B cell (primary cell): ENCODE measurements around the gene MYO16. TPM values are rescaled to one million over a fixed set of nuclear protein-coding genes. Genes with fewer than 3 reads are reported as not detected.

Experiments
- ATAC-seq: fragments of 200-7000 bp; cut with Tn5 transposase; one replicate; pipeline ENCODE4 v1.10.0; 2021; ENCODE audit warnings: low read depth, mild to moderate bottlenecking, moderate number of reproducible peaks, moderate library complexity
- CTCF ChIA-PET: fragments of 350-600 bp; sonication (Branson Sonifier 250); formaldehyde crosslinking; loops from one replicate; lab custom pipeline; 2021; ENCODE audit warnings: antibody characterized with exemption, inconsistent platforms; lab: Charles Lee
- POLR2A ChIA-PET: fragments of 350-600 bp; sonication (Branson Sonifier 250); formaldehyde crosslinking; loops from one replicate; lab custom pipeline; 2021; ENCODE audit warnings: antibody characterized with exemption; lab: Charles Lee
- DNase-seq: peaks from one replicate; pipeline ENCODE4 v3.0.0; 2013
- H2AFZ ChIP-seq: 2 replicates; pipeline ENCODE4 v1.6.1; 2012; ENCODE audit warnings: mild to moderate bottlenecking, low read depth, low read length; ENCODE audit not compliant: insufficient read depth, poor library complexity, severe bottlenecking
- H3K27ac ChIP-seq, 2 donors: 1 replicate in 1 of 2; 2 replicates in 1 of 2; pipeline ENCODE4 v1.5.1; 2012 to 2013; ENCODE audit warnings: low read length in 2 of 2, mild to moderate bottlenecking in 2 of 2, moderate library complexity in 1 of 2
- H3K27me3 ChIP-seq, 4 experiments: fragments of 200-600 bp in 1 of 4; sonication (generic) in 1 of 4; replicated peaks in 1 of 4; 1 replicate in 2 of 4; 2 replicates in 2 of 4; pipeline versions ENCODE4 v1.6.1 to v1.7.0; 2013 to 2016; ENCODE audit warnings: low read length in 3 of 4, mild to moderate bottlenecking in 2 of 4, mixed read lengths in 1 of 4, moderate library complexity in 1 of 4; ENCODE audit not compliant: insufficient read depth in 4 of 4, control insufficient read depth in 3 of 4; ENCODE audit errors: control extremely low read depth in 1 of 4
- H3K36me3 ChIP-seq, 2 experiments: replicated peaks in 1 of 2; 1 replicate in 1 of 2; 2 replicates in 1 of 2; pipeline versions ENCODE4 v1.6.1 to v1.7.1; 2013; ENCODE audit warnings: low read length in 1 of 2; ENCODE audit not compliant: insufficient read depth in 2 of 2, control insufficient read depth in 1 of 2; ENCODE audit errors: control extremely low read depth in 1 of 2, extremely low read depth in 1 of 2
- H3K4me1 ChIP-seq, 2 donors: fragments of 200-600 bp in 1 of 2; sonication (generic) in 1 of 2; 1 replicate in 1 of 2; 2 replicates in 1 of 2; pipeline versions ENCODE4 v1.5.1 to v1.6.1; 2013 to 2017; ENCODE audit warnings: low read length in 2 of 2; ENCODE audit not compliant: control insufficient read depth in 2 of 2, insufficient read depth in 2 of 2
- H3K4me2 ChIP-seq: replicated peaks from 2 replicates; pipeline ENCODE3; 2012; ENCODE audit warnings: mild to moderate bottlenecking, low read depth, low read length; ENCODE audit not compliant: poor library complexity, severe bottlenecking
- H3K4me3 ChIP-seq, 5 experiments: fragments of 200-600 bp in 1 of 5; sonication (generic) in 1 of 5; 1 replicate in 3 of 5; 2 replicates in 2 of 5; pipeline versions ENCODE4 v1.5.1 to v1.7.0; 2011 to 2016; ENCODE audit warnings: low read length in 4 of 5, mild to moderate bottlenecking in 4 of 5, low read depth in 2 of 5, control low read depth in 1 of 5, moderate library complexity in 1 of 5; ENCODE audit not compliant: insufficient read depth in 1 of 5; ENCODE audit errors: control extremely low read depth in 1 of 5, extremely low read depth in 1 of 5
- H3K79me2 ChIP-seq: fragments of 200-600 bp; sonication (generic); one replicate; pipeline ENCODE4 v1.6.0; 2016; ENCODE audit warnings: low read length; ENCODE audit not compliant: control insufficient read depth, insufficient read depth
- H3K9ac ChIP-seq: fragments of 200-600 bp; sonication (generic); 2 replicates; pipeline ENCODE4 v1.6.1; 2017; ENCODE audit warnings: mild to moderate bottlenecking, low read length, moderate library complexity
- H3K9me3 ChIP-seq, 3 donors: one replicate each; pipeline versions ENCODE4 v1.6.1 to v1.7.1; 2013; ENCODE audit warnings: low read length in 2 of 3; ENCODE audit not compliant: control insufficient read depth in 2 of 3, insufficient read depth in 1 of 3; ENCODE audit errors: control extremely low read depth in 1 of 3
- H4K20me1 ChIP-seq: 2 replicates; pipeline ENCODE4 v1.6.0; 2012; ENCODE audit warnings: mild to moderate bottlenecking, low read length; ENCODE audit not compliant: insufficient read depth, control insufficient read depth, poor library complexity, severe bottlenecking
- H3K27ac Mint-ChIP-seq: one replicate; pipeline ENCODE4 v1.8.0; 2021; ENCODE audit warnings: mixed read lengths
- H3K27me3 Mint-ChIP-seq: one replicate; pipeline ENCODE4 v1.8.0; 2021; ENCODE audit warnings: mixed read lengths
- H3K4me1 Mint-ChIP-seq: one replicate; pipeline ENCODE4 v1.8.0; 2021; ENCODE audit warnings: mixed read lengths
- H3K4me3 Mint-ChIP-seq: one replicate; pipeline ENCODE4 v1.8.0; 2021; ENCODE audit warnings: mixed read lengths
- H3K9me3 Mint-ChIP-seq: one replicate; pipeline ENCODE4 v1.8.0; 2022; ENCODE audit warnings: mixed read lengths; ENCODE audit not compliant: insufficient read depth
- CTCF ChIP-seq: fragments of 200-600 bp; IDR thresholded peaks from one replicate; pipeline ENCODE4 v1.8.0; 2022; ENCODE audit warnings: antibody characterized with exemption, mild to moderate bottlenecking
- EZH2 ChIP-seq: IDR thresholded peaks from 2 replicates; pipeline ENCODE4 v1.6.1; 2012; ENCODE audit warnings: borderline replicate concordance, low read depth, mild to moderate bottlenecking, moderate library complexity, low read length; ENCODE audit not compliant: insufficient read depth, poor library complexity, severe bottlenecking
- WGBS: methylation state at CpG from one replicate; pipeline ENCODE4 v1.1.5; 2013; ENCODE audit warnings: missing lambda C conversion rate; ENCODE audit not compliant: insufficient coverage; 5-methylcytosine and 5-hydroxymethylcytosine counted together
- intact Hi-C: fragments of 100-400 bp; cut with micrococcal nuclease; formaldehyde crosslinking; loops from one replicate; pipeline ENCODE4 v1.10.0; 2022
- polyA plus RNA-seq: library from polyadenylated mRNA; depleted of rRNA; stranded (reverse); fragments of >200 nt; gene quantifications from 2 replicates; pipeline ENCODE4 v1.2.3, GENCODE V29; 2012
- total RNA-seq, 2 donors: library from RNA; stranded (reverse); fragments of 120-200 nt in 1 of 2; gene quantifications; 1 replicate in 1 of 2; 2 replicates in 1 of 2; pipeline versions ENCODE4 v1.2.3 to v1.2.4, GENCODE V29; 2013 to 2022

Gene MYO16
- total and polyA plus RNA-seq, 2 donors (not counting 1 experiment from before 2014, with no cell fraction given), result not detected

DNA sequence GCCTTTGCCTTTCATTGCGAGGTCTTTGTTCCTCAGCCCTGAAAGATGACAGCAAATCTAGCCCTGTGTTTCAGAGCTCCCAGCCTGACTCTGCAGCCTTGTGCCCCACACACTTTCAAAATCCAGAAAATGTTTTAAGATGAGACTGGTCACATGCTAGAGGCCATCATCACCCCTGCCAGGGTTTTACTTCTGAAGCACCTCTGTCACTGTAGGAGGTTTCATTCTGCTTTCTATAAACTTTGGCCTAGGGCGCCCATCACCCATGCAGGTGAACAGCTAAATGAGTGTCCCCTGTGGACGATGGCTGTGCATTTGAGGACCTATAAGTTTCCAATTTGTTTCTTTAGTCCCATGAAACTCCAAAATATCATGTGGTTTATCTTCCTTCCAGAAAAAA, 574.2 kb downstream of the MYO16 start:
- Mint-ChIP-seq H3K27me3 (peaks cover 6% of the 10 kb centered on the region), H3K9me3 (no peaks in the 10 kb centered on the region), H3K4me1 (no peaks in the 10 kb centered on the region), H3K4me3 (no peak overlapping the region), H3K27ac (no peak overlapping the region)
- H4K20me1 ChIP-seq, result no peaks in the 10 kb centered on the region
- H3K9me3 ChIP-seq, result no peaks in the 10 kb centered on the region
- no peak overlapping the region for H3K27ac ChIP-seq
- no peak for ATAC-seq
- intact Hi-C loops, result no loop called here
- H3K79me2 ChIP-seq, result no peaks in the 10 kb centered on the region
- no peak overlapping the region for H3K4me2 ChIP-seq
- no peak overlapping the region for H2AFZ ChIP-seq
- no peaks in the 10 kb centered on the region for H3K36me3 ChIP-seq
- no peak for DNase-seq
- WGBS, result 100% methylated on average over 1 of the region's 3 CpGs
- POLR2A ChIA-PET, result no interaction called here
- no peak overlapping the region for H3K4me3 ChIP-seq
- no peaks in the 10 kb centered on the region for H3K27me3 ChIP-seq
- TF ChIP-seq EZH2 (no peak), CTCF (no peak)
- no peak overlapping the region for H3K9ac ChIP-seq
- CTCF ChIA-PET, result no interaction called here
- no peaks in the 10 kb centered on the region for H3K4me1 ChIP-seq

DNA sequence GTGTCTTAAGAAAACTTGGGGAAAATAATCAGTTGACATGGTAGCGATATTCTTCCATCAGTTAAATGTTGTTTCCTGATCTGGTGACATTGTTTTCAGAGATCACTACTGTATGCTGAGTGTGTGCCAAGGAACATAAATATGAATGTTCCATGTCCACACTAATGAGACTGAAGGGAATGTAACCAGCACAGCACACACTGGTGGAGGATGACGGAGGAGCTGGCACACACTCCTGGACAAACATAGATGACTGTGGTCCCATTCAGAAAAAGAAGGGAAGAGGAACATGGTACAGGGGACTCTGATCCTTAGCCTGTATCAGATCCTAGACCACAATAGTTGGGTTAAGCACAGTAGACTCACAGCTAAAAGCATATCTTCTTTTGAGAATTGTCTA, 574.8 kb downstream of the MYO16 start:
- Histone ChIP-seq H3K4me2 (no peak overlapping the region), H3K4me1 (no peaks in the 10 kb centered on the region), H3K9ac (no peak overlapping the region), H3K36me3 (no peaks in the 10 kb centered on the region), H3K9me3 (no peaks in the 10 kb centered on the region), H3K4me3 (no peak overlapping the region), H3K27me3 (no peaks in the 10 kb centered on the region), H2AFZ (no peak overlapping the region), H4K20me1 (no peaks in the 10 kb centered on the region), H3K79me2 (no peaks in the 10 kb centered on the region), H3K27ac (no peak overlapping the region)
- no peak overlapping the region for H3K4me3 Mint-ChIP-seq
- H3K9me3 Mint-ChIP-seq, result no peaks in the 10 kb centered on the region
- WGBS, result 100% methylated on average over 1 of the region's 2 CpGs
- ChIA-PET CTCF (no interaction called here), POLR2A (no interaction called here)
- intact Hi-C loops, result no loop called here
- DNase-seq (no peak), ATAC-seq (no peak)
- H3K27ac Mint-ChIP-seq, result no peak overlapping the region
- H3K27me3 Mint-ChIP-seq, result peaks cover 6% of the 10 kb centered on the region
- TF ChIP-seq EZH2 (no peak), CTCF (no peak)
- no peaks in the 10 kb centered on the region for H3K4me1 Mint-ChIP-seq
